HUES64 (cell line): Measurements from ENCODE around the gene CSAD.
"Not testable (repeated sequence)": the region's sequence is repeated elsewhere in the genome, so short reads cannot be mapped to it uniquely, and the experiment has no call there.

Experiments
- H3K27ac ChIP-seq: 2 replicates; pipeline ENCODE4 v1.7.0; 2013; ENCODE audit warnings: low read depth, low read length, inconsistent platforms
- H3K27me3 ChIP-seq: 2 replicates; pipeline ENCODE4 v1.6.1; 2013; ENCODE audit warnings: mild to moderate bottlenecking, low read length; ENCODE audit not compliant: insufficient read depth
- H3K36me3 ChIP-seq: 2 replicates; pipeline ENCODE4 v1.6.1; 2013; ENCODE audit warnings: mild to moderate bottlenecking, low read length; ENCODE audit not compliant: insufficient read depth
- H3K4me1 ChIP-seq: 2 replicates; pipeline ENCODE4 v1.6.1; 2013; ENCODE audit warnings: mild to moderate bottlenecking, low read length, moderate library complexity; ENCODE audit not compliant: insufficient read depth
- H3K4me3 ChIP-seq: 2 replicates; pipeline ENCODE4 v1.5.1; 2013; ENCODE audit warnings: mild to moderate bottlenecking, low read length, moderate library complexity
- H3K9ac ChIP-seq: 2 replicates; pipeline ENCODE4 v1.6.1; 2013; ENCODE audit warnings: mild to moderate bottlenecking, low read depth, low read length
- H3K9me3 ChIP-seq: 2 replicates; pipeline ENCODE4 v1.6.1; 2013; ENCODE audit warnings: low read depth, low read length; ENCODE audit not compliant: insufficient read depth
- WGBS: fragments of 150-250, 120-280 bp; methylation state at CpG from one replicate; pipeline ENCODE4 v1.1.7; 2013; ENCODE audit warnings: missing lambda C conversion rate; 5-methylcytosine and 5-hydroxymethylcytosine counted together

Gene CSAD

GRCh38 chr12:53124352-53124723 lies 56.4 kb downstream of the CSAD start:
- Histone ChIP-seq H3K9ac (no peak overlapping the region), H3K36me3 (no peaks in the 10 kb centered on the region), H3K4me1 (no peaks in the 10 kb centered on the region), H3K9me3 (no peaks in the 10 kb centered on the region), H3K4me3 (no peak overlapping the region), H3K27ac (no peak overlapping the region), H3K27me3 (peaks cover 9% of the 10 kb centered on the region)

DNA sequence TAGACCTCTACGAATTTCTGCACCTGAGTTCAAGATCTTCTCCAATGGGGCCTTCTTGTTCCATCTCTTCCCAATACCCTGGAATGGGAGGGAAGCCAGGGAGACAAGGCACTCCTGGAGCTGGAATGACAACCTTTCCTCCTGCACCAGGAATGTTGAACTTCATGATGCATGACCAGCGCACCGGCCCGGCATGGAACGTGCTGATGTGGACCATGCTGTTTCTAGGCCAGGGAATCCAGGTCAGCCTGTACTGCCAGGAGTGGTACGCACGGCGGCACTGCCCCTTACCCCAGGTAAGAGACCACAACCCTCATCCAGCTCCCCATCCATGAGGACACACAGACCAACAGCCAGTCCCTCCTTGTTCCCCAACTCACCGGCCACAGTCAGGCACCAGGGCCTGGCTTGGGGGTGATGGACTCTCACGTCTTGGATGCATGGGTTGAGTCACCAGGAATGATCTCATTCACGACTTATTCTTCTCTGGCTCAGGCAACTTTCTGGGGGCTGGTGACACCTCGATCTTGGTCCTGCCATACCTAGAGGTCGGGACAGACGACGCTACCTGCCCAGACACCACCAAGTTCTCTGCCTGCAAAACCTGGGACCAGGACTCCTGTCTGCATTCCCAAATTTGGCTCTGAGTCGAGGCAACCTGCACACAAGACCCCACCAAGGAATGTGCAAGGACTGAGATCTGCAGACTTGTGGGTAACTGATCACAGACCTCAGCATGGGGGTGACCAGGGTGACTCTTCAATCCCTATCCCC lies 57.0 kb downstream of the CSAD start:
- WGBS: 93% methylated on average over 16 of the region's 16 CpGs

GRCh38 chr12:53122961-53123468 lies 57.7 kb downstream of the CSAD start:
- H3K9me3 ChIP-seq: no peaks in the 10 kb centered on the region
- H3K27me3 ChIP-seq: peaks cover 2% of the 10 kb centered on the region; the same call in 1 of the 2 replicates
- H3K4me3 ChIP-seq: no peak overlapping the region
- H3K4me1 ChIP-seq: no peaks in the 10 kb centered on the region
- no peak overlapping the region for H3K27ac ChIP-seq
- WGBS: 90% methylated on average over 10 of the region's 10 CpGs
- H3K9ac ChIP-seq: no peak overlapping the region
- no peaks in the 10 kb centered on the region for H3K36me3 ChIP-seq

More for the DNA sequence above, 57.0 kb downstream of the CSAD start:
- Histone ChIP-seq H3K36me3 (no peaks in the 10 kb centered on the region), H3K27me3 (peaks cover 8% of the 10 kb centered on the region), H3K27ac (no peak overlapping the region), H3K4me3 (no peak overlapping the region), H3K4me1 (no peaks in the 10 kb centered on the region), H3K9me3 (no peaks in the 10 kb centered on the region), H3K9ac (no peak overlapping the region)

DNA sequence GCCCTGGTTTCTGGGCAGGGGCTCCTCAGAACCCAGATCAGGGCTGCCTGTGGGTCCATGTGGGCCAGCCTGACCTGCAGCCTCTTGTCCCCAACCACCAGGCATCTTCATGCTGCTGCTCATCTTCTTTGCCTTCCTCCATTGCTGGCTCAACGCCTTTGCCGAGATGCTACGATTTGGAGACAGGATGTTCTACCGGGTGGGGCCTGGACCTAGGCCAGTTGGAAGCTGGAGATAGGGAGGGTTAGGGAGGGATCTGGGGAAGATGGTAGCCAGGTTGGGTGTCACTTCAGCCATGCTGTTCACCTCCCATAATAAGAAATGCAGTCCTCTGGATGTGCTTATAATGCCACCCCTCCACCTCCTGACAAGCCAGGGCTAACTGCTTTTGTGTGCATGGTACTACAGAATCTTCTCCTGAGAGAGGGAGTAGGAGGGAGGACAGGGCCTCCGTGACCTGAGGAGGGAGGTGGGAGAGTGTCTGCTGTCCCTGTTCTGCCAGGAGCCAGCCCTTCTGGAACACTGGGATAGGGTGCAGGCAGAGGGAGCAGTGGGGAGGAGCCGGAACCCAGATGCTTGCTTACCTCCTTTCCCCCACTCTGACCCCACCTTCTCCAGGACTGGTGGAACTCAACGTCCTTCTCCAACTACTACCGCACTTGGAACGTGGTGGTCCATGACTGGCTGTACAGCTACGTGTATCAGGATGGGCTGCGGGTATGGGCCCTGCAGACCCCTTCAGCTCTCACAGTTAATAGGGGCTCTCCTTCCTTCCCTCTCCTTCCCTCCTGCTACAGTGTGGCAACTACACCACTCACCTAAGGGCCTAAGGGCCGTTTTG lies 59.8 kb downstream of the CSAD start:
- no peaks in the 10 kb centered on the region for H3K27me3 ChIP-seq
- 88% methylated on average over 12 of the region's 12 CpGs for WGBS
- H3K9me3 ChIP-seq: no peaks in the 10 kb centered on the region
- H3K4me1 ChIP-seq: no peaks in the 10 kb centered on the region
- H3K9ac ChIP-seq: no peak overlapping the region
- no peak overlapping the region for H3K27ac ChIP-seq
- H3K4me3 ChIP-seq: no peak overlapping the region
- H3K36me3 ChIP-seq: no peaks in the 10 kb centered on the region

DNA sequence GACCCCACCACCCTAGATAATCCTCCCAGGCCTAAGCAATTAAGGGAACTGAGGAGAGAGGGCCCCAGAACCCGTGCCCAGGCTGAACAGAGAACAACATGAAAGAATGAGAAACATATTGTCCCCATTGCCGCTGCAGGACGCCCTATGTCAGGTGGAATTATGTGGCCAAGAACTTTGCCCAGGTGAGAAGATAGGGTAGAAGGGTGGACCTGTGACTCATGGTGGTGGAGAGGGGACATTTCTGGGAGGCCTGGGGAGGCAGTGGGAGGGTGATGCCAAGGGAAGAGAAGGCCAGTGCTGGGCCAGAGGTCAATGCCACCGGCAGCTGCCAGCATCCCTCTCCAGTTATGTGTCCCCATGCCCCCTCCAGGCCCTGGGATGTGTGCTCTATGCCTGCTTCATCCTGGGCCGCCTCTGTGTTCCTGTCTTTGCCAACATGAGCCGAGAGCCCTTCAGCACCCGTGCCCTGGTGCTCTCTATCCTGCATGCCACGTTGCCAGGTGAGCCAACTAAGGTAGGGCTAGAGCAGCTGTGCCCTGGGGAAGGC lies 61.9 kb downstream of the CSAD start:
- 86% methylated on average over 8 of the region's 8 CpGs for WGBS
- H3K9ac ChIP-seq: no peak overlapping the region
- H3K36me3 ChIP-seq: no peaks in the 10 kb centered on the region
- H3K4me3 ChIP-seq: no peak overlapping the region
- no peaks in the 10 kb centered on the region for H3K9me3 ChIP-seq
- H3K27me3 ChIP-seq: no peaks in the 10 kb centered on the region
- no peaks in the 10 kb centered on the region for H3K4me1 ChIP-seq
- no peak overlapping the region for H3K27ac ChIP-seq

GRCh38 chr12:53115891-53116648 lies 64.7 kb downstream of the CSAD start:
- H3K4me3 ChIP-seq: no peak overlapping the region
- no peaks in the 10 kb centered on the region for H3K36me3 ChIP-seq
- no peaks in the 10 kb centered on the region for H3K9me3 ChIP-seq
- no peaks in the 10 kb centered on the region for H3K27me3 ChIP-seq
- H3K4me1 ChIP-seq: no peaks in the 10 kb centered on the region
- 91% methylated on average over 8 of the region's 8 CpGs for WGBS
- no peak overlapping the region for H3K27ac ChIP-seq
- no peak overlapping the region for H3K9ac ChIP-seq

- Histone ChIP-seq H3K9me3 (peaks cover under 1% of the 10 kb centered on the region; the same call in 1 of the 2 replicates), H3K9ac (no peak overlapping the region), H3K4me3 (no peak overlapping the region), H3K27me3 (no peaks in the 10 kb centered on the region), H3K27ac (no peak overlapping the region), H3K4me1 (no peaks in the 10 kb centered on the region), H3K36me3 (no peaks in the 10 kb centered on the region)
- WGBS: 90% methylated on average over 33 of the region's 33 CpGs
These were observed 65.4 kb downstream of the CSAD start for GRCh38 chr12:53115112-53115890.

GRCh38 chr12:53113951-53114350 lies 66.8 kb downstream of the CSAD start:
- H3K27ac ChIP-seq: no peak overlapping the region
- no peaks in the 10 kb centered on the region for H3K36me3 ChIP-seq
- no peaks in the 10 kb centered on the region for H3K27me3 ChIP-seq
- H3K9ac ChIP-seq: no peak overlapping the region
- H3K4me1 ChIP-seq: no peaks in the 10 kb centered on the region
- peaks cover 9% of the 10 kb centered on the region; the same call in 1 of the 2 replicates for H3K9me3 ChIP-seq
- no peak overlapping the region for H3K4me3 ChIP-seq

DNA sequence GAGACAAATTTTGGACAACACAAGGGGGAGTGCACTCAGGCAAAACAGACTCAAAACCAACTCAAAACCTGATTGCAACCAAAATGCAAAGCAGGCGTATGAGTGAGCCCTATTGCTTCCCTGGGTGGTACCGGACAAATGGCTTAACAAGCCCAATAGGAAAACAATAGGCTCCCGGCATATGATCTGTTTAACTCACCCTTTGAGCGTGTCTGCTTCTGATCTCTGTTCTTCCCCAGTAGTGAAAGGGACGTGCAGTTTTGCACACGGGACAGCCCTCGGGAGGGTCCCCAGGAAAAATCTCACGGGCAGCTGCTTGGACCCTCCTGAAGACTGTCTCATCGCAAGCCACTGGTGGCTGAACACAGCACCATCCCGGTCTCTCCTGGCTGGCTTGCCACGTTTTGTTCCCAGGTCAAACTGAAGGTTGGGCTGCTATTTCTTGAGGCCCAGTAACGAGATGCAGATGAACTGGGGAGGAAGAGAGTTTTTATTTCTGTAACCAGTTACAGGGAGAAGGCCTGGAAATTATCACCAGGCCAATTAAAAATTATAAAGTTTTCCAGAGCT lies 67.5 kb downstream of the CSAD start:
- Histone ChIP-seq H3K9ac (no peak overlapping the region), H3K27ac (no peak overlapping the region)
- 82% methylated on average over 12 of the region's 12 CpGs for WGBS

DNA sequence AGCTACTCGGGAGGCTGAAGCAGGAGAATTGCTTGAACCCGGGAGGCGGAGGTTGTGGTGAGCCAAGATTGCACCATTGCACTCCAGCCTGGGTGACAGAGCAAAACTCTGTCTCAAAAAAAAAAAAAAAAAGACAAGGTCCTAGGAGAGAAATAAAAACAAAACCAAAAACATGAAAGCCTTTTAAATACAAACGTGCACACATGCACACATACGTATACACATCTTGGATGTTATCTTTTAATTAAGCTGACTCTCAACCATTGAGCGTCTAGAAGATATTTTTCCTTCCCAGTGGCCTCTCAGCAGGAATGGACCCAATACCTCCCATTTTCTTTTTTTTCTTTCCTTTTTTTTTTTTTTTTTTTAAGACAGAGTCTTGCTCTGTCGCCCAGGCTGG lies 68.3 kb downstream of the CSAD start:
- not testable (repeated sequence) for H3K9me3 ChIP-seq, H3K9ac ChIP-seq, H3K4me3 ChIP-seq, H3K27ac ChIP-seq, H3K27me3 ChIP-seq, H3K36me3 ChIP-seq, H3K4me1 ChIP-seq
- 93% methylated on average over 7 of the region's 7 CpGs for WGBS

More for the DNA sequence above, 67.5 kb downstream of the CSAD start:
- Histone ChIP-seq H3K4me1 (no peaks in the 10 kb centered on the region), H3K9me3 (peaks cover 9% of the 10 kb centered on the region; the same call in 1 of the 2 replicates), H3K27me3 (no peaks in the 10 kb centered on the region), H3K4me3 (no peak overlapping the region), H3K36me3 (no peaks in the 10 kb centered on the region)
